ENCODE results near the gene BMI1. TPM values are rescaled to one million over a fixed set of nuclear protein-coding genes. Genes with fewer than 3 reads are reported as not detected.

Gene BMI1
- total RNA-seq, 6 experiments from 2014 or later: 23.7 to 36.6 (median 27.8) TPM

- intact Hi-C loops (cut with DNase I): no loop called here
- 96% methylated on average over 3 of the region's 3 CpGs for WGBS (ENCODE audit: insufficient coverage, low coverage, low lambda C conversion rate, missing lambda C conversion rate)
- TF ChIP-seq, protein P1, sequence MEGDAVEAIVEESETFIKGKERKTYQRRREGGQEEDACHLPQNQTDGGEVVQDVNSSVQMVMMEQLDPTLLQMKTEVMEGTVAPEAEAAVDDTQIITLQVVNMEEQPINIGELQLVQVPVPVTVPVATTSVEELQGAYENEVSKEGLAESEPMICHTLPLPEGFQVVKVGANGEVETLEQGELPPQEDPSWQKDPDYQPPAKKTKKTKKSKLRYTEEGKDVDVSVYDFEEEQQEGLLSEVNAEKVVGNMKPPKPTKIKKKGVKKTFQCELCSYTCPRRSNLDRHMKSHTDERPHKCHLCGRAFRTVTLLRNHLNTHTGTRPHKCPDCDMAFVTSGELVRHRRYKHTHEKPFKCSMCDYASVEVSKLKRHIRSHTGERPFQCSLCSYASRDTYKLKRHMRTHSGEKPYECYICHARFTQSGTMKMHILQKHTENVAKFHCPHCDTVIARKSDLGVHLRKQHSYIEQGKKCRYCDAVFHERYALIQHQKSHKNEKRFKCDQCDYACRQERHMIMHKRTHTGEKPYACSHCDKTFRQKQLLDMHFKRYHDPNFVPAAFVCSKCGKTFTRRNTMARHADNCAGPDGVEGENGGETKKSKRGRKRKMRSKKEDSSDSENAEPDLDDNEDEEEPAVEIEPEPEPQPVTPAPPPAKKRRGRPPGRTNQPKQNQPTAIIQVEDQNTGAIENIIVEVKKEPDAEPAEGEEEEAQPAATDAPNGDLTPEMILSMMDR (IDR thresholded peaks at IDR 0.05): no peak
- no peak for TF ChIP-seq POLR2A (IDR thresholded peaks at IDR 0.05)
These were observed 8.3 kb downstream of the BMI1 start for GRCh38 chr10:22329150-22329549.

GRCh38 chr10:22332116-22332692 lies 11.3 kb downstream of the BMI1 start:
- H3K27ac ChIP-seq: no peak overlapping the region
- 92% methylated on average over 7 of the region's 7 CpGs for WGBS (ENCODE audit: insufficient coverage, low coverage, low lambda C conversion rate, missing lambda C conversion rate)
- DNase-seq (no peak), ATAC-seq (no peak)
- intact Hi-C loops (cut with DNase I): no loop called here
- TF ChIP-seq POLR2A (IDR thresholded peaks at IDR 0.05): no peak
- TF ChIP-seq, protein P1 (IDR thresholded peaks at IDR 0.05): no peak
- H3K36me3 ChIP-seq: peaks cover 0 to 20% (median 10%) of the 10 kb centered on the region in 4 donors
- H3K4me3 ChIP-seq: no peak overlapping the region
- H3K4me1 ChIP-seq: peaks cover 0 to 23% (median 0%) of the 10 kb centered on the region in 4 donors
- H3K9me3 ChIP-seq: no peaks in the 10 kb centered on the region
- peaks cover 6 to 24% of the 10 kb centered on the region in 2 donors for H3K27me3 ChIP-seq

More at GRCh38 chr10:22329150-22329549, 8.3 kb downstream of the BMI1 start:
- Histone ChIP-seq H3K27ac (no peak overlapping the region), H3K27me3 (no peaks in the 10 kb centered on the region), H3K4me3 (no peak overlapping the region), H3K9me3 (no peaks in the 10 kb centered on the region), H3K36me3 (peaks cover 0 to 20% (median 10%) of the 10 kb centered on the region in 4 donors), H3K4me1 (peaks cover 0 to 9% (median 0%) of the 10 kb centered on the region in 4 donors)
- DNase-seq (no peak), ATAC-seq (no peak)

GRCh38 chr10:22333167-22333974 lies 12.5 kb downstream of the BMI1 start:
- no peak for DNase-seq
- Histone ChIP-seq H3K9me3 (no peaks in the 10 kb centered on the region), H3K27ac (no peak overlapping the region), H3K36me3 (peaks cover 0 to 15% (median 8%) of the 10 kb centered on the region in 4 donors), H3K4me1 (peaks cover 0 to 23% (median 0%) of the 10 kb centered on the region in 4 donors), H3K27me3 (peaks cover 7 to 35% of the 10 kb centered on the region in 2 donors), H3K4me3 (no peak overlapping the region)
- TF ChIP-seq, protein P1 (IDR thresholded peaks at IDR 0.05): no peak
- TF ChIP-seq POLR2A (IDR thresholded peaks at IDR 0.05): no peak
- ATAC-seq: no peak
- intact Hi-C loops (cut with DNase I): no loop called here
- 47% methylated on average over 25 of the region's 25 CpGs for WGBS (ENCODE audit: insufficient coverage, low coverage, low lambda C conversion rate, missing lambda C conversion rate)

GRCh38 chr10:22333975-22334282 lies 13.0 kb downstream of the BMI1 start:
- intact Hi-C loops (cut with DNase I): no loop called here
- Histone ChIP-seq H3K9me3 (no peaks in the 10 kb centered on the region), H3K27ac (no peak overlapping the region), H3K4me1 (peaks cover 0 to 23% (median 0%) of the 10 kb centered on the region in 4 donors), H3K4me3 (no peak overlapping the region), H3K36me3 (peaks cover 0 to 14% (median 6%) of the 10 kb centered on the region in 4 donors), H3K27me3 (peaks cover 7 to 41% of the 10 kb centered on the region in 2 donors)
- DNase-seq: no peak
- ATAC-seq: no peak
- TF ChIP-seq POLR2A (IDR thresholded peaks at IDR 0.05): no peak
- TF ChIP-seq, protein P1 (IDR thresholded peaks at IDR 0.05): no peak
- whole genome bisulfite sequencing (ENCODE audit: insufficient coverage, low coverage, low lambda C conversion rate, missing lambda C conversion rate): 45% methylated on average over 5 of the region's 16 CpGs
